DND-41 (cell line): ENCODE data around the gene GRK1.

Experiments used
- CTCF ChIP-seq: IDR thresholded peaks from 2 replicates; pipeline ENCODE4 v1.5.1; 2012; ENCODE audit warnings: borderline replicate concordance, low read length, moderate library complexity, mild to moderate bottlenecking; ENCODE audit not compliant: poor library complexity, severe bottlenecking; ENCODE audit errors: extremely low read depth
- EZH2 ChIP-seq: IDR thresholded peaks from 3 replicates; pipeline ENCODE4 v1.6.1; 2012; ENCODE audit warnings: borderline replicate concordance, low read depth, mild to moderate bottlenecking, moderate library complexity, low read length, inconsistent platforms; ENCODE audit not compliant: severe bottlenecking

- no peak for TF ChIP-seq CTCF
- no peak for TF ChIP-seq EZH2
Measured at GRCh38 chr13:113769106-113769505, 102.1 kb downstream of the GRK1 start.
